ELR (cell line): ENCODE results near the gene LRRK2.
"Not testable (repeated sequence)": the region's sequence is repeated elsewhere in the genome, so short reads cannot be mapped to it uniquely, and the experiment has no call there.

Source experiments
- DNase-seq: peaks from one replicate; pipeline ENCODE4 v3.0.0-alpha.2; 2015; ENCODE audit warnings: low read depth

LRRK2 gene

DNA sequence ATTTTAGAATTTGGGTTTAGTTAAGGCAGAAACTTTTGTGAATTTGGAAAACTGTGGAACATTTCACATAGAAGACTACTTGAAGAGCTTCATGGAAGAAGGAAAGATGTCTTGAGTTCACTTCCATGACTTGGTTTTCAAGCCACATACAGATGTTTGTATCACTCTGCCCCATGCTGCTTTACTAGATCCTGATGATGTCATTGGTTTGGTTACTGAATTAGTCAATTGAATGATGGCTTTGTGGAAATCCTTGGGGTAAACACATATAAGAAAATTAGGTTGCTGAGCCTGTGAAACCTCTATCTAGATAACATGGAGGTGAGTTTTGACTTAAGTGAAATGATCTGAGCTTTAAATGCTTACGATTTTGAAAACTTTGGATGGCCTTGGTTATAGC, 90.6 kb downstream of the LRRK2 start:
- no peak for DNase-seq

DNA sequence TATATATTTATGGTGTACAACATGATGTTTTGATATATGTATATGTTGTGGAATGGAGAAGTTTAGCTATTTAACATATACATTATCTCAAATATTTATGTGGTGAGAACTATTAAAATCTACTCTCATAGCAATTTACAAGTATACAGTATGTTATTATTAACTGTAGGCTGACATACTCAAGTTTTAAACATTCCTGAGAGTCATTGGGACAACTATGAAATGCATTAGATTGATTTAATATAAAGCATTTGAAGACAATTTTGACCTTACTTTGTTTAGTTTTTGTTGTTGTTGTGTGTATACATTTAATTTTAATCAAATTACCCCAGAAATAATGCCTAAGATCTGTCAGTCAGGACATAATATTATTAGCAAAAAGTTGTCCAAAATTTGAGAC, 99.5 kb downstream of the LRRK2 start:
- no peak for DNase-seq

DNA sequence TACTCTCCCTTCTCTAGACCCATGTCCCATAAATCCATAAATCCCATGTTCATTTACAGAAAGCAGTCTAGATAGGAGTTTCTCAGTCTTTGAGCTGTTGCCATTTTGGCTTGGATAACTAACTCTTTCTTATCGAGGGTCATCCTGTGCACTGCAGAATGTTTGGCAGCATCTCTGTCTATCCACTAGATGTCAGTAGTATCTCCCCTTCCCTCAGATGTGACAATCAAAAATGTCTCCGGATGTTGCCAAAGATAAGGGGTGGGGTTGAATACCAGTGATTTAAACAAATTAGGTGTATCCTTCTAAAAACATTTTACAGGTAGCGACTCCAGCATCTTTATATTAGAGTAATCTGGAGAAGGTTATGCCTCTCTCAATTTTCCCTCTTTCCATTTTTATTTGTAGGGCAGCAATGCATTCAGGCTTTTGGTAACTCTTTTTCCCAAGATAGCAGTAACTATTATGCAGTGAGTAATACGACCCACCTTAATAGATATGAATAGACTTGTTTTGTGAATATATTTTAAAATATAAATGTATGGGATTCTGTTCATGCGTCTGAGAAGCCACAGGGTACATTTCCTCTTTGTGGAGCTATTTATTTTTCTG, 100.7 kb downstream of the LRRK2 start:
- peak; percentile 39 for DNase-seq

DNA sequence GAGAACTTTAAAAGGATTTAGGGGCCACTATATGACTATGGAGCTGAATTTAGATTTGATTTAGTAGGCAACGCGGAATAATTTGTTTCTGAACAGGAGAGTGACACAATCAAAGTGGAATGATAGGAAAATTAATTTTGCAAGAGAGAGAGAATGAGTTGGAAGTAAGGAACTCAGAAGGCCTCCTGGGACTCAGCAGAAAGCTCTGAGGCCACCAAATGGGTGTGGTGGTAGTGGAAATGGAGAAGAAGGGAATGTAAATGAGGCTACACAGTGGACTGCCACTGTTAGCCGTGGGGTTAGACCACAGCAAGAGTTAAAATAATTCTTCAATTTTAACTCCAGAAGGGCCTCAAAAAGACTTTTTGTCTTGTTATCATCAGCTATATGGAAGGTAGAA, 102.7 kb downstream of the LRRK2 start:
- no peak for DNase-seq

DNA sequence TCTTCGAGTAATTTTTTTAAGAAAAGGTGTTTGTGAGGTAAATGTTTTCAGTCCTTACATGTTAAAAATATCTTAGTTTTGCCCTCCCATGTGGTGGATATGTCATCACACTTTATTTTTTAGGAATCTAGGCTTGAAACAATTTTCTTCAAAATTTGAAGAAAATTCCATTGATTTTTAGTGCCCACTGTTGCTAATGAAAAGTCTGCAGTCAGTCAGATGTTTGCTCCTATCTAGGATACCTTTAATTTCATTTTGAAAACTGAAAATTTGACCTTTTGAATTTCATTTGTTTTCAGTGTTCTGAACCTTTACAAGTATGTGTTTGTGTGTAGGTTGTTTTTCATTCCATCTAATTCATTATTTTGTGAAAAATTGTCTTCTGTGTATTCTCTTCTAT, 105.4 kb downstream of the LRRK2 start:
- no peak for DNase-seq

DNA sequence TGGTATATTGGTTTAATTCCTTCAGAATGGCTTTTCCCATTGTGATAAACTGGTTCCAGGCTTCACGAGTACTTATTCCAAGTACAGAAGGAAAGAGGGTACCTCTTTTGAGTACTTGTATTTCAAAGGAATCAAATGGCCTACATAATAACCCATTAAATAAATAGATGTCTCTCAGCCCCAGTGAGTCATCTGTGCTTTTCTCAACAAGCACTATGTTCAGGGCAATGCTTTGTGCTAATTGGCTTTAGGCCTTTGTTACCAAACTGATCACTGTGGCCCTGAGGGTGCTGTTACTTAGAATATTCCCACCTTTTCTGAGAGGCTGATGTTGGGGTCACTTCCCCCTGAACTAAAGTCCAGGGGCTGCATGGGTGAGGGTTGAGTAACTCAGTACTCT, 107.1 kb downstream of the LRRK2 start:
- no peak for DNase-seq

DNA sequence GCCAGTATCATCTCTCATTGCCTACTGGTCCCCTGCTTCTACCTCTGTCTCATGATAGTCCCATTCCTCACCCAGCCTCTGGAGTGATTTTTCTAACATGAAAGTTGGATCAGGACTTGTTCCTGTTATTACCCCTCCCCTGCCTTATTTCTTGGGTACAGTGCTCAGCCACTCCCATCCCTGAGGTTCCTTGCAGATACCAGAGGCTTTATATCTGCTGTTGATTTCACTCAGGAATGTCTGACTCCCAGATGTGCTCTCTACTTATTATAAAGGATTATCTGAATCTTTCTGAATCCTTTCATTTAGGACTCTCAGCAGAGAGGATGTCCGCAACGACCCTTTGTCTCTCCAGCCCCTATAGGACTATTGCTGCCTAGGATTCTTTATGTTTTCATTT, 111.2 kb downstream of the LRRK2 start:
- no peak for DNase-seq

DNA sequence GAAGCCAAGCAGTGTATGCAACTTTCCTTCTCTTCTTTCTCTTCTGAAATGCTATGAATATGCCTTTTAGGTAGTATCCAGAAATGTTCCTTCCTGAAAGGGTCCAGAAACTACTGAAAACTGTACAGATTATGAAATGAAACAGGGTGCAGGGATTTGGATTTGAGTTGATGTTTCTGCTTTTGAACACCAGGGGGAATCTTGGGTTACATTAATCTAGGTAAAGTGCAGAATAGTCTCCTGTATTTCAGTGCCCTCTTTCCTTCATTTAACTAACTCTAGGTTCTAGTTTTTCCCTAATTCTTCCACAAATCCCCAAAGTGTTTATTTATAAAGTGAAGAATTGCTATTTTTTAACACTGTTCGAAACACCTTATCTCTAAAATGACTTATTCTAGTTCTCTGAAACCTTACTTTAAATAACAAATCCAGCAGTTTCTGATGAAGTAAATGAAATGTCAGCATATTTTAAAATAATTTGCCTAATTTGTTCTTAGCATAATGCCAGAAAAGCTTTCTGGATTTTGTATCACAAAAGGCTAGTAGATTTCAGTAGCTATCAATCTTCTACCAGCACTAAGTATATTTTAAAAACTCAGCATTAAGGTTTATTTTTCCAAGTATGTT, 111.9 kb downstream of the LRRK2 start:
- peak; percentile 10 for DNase-seq

DNA sequence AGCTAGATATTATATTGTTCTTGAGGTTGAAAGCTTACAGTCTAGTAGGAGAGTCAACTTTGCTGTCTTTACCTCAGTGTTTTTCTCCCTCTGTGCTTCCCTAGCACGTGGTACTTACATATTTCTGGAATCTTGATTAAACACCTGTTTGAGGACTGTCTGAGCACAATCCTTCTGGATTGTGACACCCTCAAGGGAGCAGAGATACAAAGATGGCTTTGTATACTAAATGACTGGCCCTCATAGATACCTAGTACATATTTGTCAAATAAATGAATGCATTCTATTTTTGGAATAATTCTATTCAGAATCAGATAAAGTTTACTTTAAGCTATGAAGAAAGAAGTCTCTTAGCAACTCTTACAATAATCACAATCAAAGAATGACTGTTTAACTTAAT, 113.3 kb downstream of the LRRK2 start:
- DNase-seq, result no peak

DNA sequence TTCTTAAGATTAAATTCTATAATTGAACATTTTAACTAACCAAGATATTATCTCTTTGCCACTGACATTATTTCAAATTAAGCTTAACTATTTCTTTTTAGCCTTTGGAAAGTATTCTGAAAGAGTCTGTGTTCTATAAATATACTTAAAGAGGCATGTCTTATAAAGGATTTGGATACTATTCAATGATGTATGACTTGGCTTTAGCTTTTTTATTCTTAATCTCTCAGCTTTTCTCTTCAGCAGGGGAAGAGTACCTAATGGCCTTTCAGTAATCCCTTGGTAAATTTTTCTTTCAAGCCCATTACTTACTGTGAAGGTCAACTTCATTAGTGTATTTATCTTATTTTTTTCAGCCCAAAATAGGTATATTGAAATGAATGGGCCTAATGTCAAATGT, 113.8 kb downstream of the LRRK2 start:
- no peak for DNase-seq

DNA sequence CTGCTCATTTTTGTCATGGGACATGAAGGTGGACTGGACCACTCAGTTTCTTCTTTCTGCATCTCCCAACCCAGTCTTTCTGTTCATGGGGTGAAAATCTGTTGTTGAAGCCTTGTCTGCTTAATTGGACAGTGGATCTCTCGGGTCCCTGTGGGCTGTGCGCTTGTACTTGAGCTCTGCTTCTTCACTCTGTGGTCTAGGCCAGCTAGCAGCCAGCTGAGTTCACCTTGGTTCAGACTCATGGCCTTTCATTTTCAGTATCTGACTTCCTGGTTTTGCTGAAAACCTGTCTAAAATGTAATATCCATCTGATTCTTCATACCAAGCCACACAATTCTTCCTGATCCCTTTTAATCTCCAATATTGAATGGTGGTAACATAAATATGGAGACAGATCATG, 117.2 kb downstream of the LRRK2 start:
- no peak for DNase-seq

DNA sequence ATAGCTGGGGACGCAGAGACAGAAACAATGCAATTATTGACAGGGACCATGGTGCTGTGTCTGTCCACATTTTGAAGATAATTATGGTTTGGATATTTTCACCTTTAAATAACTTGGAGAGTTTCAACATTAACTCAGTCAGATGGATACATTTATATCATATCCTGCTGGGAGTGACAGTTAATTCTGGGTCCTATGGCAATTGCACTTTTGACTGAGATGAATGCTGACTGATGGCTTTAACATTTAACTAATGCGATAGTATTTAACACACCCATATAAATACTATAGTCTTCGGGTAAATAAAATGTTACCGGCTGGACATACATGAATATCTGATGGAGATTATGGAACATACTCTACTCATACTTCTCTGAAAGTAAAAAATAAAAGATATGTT, 118.3 kb downstream of the LRRK2 start:
- no peak for DNase-seq

DNA sequence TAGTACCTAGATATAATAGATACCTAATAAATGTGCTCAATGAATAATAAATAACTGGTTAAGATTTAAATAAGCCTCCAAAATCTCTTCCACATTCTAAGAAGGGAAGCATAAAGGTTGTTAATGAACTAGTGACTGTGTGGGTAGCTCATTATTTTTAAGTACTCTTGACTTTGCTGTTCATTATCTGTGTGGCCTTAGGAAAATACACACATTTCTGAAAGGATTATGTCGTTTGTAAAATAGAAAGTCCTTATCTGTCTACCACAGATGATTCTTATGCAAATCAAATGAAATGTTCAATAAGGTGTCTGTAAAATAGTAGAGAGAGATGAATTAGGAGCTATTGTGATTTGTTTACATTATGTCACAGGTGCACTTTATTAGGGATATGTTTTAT, 119.5 kb downstream of the LRRK2 start:
- no peak for DNase-seq

DNA sequence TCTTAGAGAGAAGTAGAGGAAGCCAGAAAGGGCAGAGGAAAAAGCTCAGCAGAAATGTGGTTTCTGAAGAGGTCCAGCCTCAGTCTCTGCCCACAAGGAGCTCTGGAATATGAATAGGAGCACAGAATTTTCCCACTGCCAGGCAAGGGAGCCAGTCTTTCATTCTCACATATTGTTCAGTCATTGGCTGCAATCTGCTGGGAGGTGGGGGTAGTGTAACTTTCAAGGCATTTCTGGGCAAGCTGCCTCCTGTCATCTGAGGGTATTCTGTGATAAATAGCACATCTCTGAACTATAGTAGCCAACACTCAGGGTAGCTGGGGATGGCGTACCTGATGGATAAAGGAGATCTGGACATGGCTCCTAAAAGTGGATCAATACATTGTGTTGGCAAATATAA, 127.2 kb downstream of the LRRK2 start:
- DNase-seq, result no peak

DNA sequence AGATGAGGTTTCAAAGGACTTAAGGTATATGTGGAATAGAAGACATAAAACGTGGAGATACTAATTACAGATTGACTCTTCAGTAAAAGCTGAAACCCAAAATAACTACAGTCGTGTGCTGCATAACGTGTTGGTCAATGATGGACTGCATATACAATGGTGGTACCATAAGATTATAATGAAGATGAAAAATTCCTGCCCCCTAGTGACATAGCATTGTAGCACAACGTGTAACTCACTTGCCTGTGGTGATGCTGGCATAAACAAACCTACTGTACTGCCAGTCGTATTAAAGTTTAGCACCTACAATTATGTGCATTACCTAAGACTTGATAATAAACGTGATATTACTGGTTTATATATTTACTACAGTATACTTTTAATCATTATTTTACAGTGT, 150.3 kb downstream of the LRRK2 start:
- DNase-seq, result peak; percentile 11

DNA sequence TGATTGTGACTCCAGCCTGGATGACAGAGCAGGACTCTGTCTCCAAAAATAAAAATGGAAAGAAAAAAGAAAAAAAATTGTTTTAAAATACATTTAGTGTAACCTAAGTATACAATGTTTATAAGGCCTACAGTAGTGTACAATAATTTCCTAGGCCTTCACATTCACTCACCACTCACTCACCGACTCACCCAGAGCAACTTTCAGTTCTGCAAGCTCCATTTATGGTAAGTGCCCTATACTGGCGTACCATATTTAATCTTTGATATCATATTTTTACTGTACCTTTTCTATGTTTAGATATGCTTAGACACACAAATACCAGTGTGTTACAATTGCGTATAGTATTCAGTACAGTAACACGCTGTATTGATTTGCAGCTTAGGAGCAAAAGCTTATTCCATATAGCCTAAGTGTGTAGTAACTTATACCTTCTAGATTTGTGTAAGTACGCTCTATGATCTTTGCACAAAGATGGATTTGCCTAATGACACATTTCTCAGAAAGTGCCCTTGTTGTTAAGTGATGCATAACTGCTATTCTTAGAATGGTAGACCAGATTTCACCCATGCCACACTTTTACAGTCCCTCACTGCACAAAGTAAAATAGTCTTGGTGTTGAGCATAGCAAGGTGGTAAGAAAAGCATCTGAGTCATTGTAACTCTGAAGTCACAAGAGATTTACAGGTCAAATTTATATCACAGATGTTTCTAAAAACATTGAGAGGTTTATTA, 151.9 kb downstream of the LRRK2 start:
- DNase-seq, result no peak

DNA sequence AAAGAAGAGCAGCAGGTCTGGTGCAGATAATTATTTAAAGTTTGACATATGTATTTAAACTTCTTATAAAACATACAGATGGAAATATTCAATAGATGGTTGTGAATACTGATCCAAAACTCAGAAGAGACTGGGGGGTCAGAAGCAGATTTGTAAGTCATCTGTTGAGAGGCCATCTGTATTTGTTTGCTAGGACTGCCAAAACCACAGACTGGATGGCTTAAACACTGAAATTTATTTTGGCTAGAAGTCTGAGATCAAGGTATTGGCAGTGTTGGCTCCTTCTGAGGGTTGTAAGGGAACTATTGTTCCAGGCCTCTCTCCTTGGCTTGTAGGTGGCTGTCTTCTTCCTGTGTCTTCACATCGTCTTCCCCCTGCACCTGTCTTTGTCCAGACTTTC, 153.9 kb downstream of the LRRK2 start:
- no peak for DNase-seq

DNA sequence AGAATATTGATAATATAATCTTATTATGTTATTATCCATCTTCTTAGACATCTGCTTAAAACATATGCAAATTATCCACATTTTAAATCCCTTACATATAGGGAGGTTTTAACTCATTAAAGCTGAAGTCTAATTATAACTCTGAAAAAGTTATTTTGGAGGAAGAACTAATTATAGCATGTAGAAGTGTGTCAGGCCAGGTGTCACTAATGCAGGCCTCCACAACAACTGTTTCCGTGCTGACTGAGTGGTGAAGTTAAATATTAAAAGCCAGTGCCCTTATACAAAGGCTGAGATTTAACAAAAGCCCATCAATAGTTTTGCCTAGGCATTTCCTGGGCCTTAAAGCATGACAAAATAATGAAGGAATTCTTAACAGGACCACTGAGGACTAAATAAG, 157.4 kb downstream of the LRRK2 start:
- no peak for DNase-seq

DNA sequence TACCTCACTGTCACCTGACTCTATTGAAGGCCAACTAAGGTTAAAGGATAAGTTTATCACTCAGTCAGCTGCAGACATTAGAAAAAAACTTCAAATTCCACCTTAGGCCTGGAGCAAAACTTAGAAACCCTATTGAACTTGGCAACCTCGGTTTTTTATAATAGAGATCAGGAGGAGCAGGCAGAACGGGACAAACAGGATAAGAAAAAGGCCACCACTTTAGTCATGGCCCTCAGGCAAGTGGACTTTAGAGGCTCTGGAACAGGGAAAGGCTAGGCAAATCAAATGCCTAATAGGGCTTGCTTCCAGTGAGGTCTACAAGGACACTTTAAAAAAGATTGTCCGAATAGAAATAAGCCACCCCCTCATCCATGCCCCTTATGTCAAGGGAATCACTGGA, 162.5 kb downstream of the LRRK2 start:
- DNase-seq, result not testable (repeated sequence)

DNA sequence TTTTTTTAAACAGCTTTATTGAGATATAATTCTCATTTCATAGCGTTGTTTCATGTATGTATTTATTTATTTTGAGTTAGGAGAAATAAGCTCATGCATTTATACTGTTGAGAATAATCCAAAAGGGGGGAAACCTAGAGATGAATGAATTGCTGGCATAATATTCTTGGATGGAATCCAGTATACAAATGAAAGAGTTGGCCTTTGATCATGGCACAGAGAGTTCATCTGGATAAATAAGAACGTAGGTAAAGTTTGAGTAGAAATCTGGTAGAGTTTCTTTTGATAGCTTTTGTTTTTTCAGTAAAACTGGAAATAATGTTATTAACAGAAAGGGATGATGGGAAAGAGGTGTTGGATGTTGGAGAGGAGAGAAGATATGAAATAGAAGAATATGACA, 166.2 kb downstream of the LRRK2 start:
- no peak for DNase-seq

DNA sequence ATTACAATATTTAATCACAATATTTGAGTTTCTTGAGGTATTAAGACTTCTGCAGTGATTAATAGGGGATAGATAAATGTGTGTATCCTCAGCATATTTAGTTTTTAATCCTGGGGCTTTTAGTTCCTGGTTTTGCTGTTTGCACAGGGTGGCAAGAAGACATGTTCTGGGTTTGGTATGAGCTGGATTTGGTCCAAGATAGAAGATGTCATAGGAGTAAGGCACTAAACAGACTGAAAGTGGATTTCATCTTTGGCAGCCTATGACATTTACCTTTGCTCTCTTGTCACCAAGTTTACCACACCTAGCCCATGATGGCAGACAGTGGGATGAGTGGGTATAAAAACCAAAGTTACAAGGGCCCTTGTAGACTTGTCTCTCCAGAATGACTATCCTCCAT, 168.2 kb downstream of the LRRK2 start:
- no peak for DNase-seq

DNA sequence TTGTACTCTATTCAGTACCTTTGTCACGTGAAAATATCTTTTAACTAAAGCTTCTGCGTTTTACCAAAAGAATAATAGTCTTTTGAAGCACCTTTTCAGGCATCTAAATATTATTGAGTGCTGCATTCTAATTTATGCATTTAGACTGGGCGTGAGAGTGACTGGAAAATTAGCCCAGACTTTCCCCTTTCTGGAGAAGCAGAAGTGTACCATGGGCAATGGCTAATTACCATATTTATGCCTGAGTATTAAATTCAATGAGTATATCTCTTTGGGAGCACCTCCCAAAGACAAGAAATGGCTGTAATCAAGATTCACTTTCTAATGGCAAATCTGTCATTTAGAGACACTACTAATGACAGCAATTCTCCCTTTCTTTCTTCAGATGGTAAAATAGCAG, 174.9 kb downstream of the LRRK2 start:
- DNase-seq, result no peak

DNA sequence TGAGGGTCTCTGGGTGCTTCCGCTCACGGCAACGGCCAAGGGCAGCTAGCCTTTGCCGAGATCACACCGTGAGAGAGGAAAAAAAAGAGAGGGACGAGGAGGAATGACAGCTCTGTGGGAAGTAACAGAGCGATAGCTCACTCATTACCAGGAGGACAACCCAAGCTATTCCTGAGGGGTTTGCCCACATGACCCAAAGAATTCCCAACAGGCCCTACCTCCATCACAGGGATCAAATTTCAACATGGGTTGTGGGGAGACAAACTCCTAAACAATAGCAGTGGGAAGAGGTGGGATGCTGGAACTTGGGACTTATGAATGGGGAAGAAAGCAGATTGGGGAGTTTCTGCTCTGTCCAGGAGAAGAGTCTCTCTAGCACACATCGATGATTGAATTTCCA, 180.6 kb downstream of the LRRK2 start:
- no peak for DNase-seq
